ENCODE data around the gene COX6A1.

- TF ChIP-seq CTCF (conservative IDR thresholded peaks at IDR 0.05; ENCODE audit: low read depth, low read length) (no peak), EZH2 (IDR thresholded peaks at IDR 0.05; ENCODE audit: low read length, unreplicated experiment) (no peak), EZH2phosphoT487 (IDR thresholded peaks at IDR 0.05; ENCODE audit: borderline replicate concordance, low read length) (no peak)
Observed at GRCh38 chr12:120490325-120490724, 52.4 kb downstream of the COX6A1 start.

All from PC-3 (cell line).